H1 (cell line): ENCODE measurements around the gene SLC39A11. TPM values are rescaled to one million over a fixed set of nuclear protein-coding genes. Genes with fewer than 3 reads are reported as not detected.

Source experiments
- CTCF ChIA-PET: fragments of 300-600 bp; sonication (Branson Sonifier 250); formaldehyde crosslinking; loops from one replicate; lab custom pipeline; 2021; ENCODE audit not compliant: partially characterized antibody; lab: Charles Lee
- POLR2A ChIA-PET: fragments of 300-600 bp; sonication (Branson Sonifier 250); formaldehyde crosslinking; loops from one replicate; lab custom pipeline; 2021; ENCODE audit warnings: inconsistent platforms; ENCODE audit not compliant: partially characterized antibody; lab: Charles Lee
- DNase-seq, 2 experiments: peaks; one replicate each; pipeline versions ENCODE4 v3.0.0 to v3.0.0-alpha.2; 2010 to 2022; ENCODE audit warnings: low spot score in 2 of 2, low read depth in 1 of 2, mixed read lengths in 1 of 2
- FAIRE-seq: peaks from 2 replicates; lab custom pipeline; 2011; peaks lifted over from hg19 to GRCh38; lab: Jason Lieb, UNC
- H2AFZ ChIP-seq: 2 replicates; pipeline ENCODE4 v1.8.1; 2012; ENCODE audit warnings: low read length, inconsistent platforms
- H2AK5ac ChIP-seq: 2 replicates; pipeline ENCODE4 v1.6.1; 2013; ENCODE audit warnings: low read depth, low read length
- H2BK120ac ChIP-seq: replicated peaks from 2 replicates; pipeline ENCODE3; 2013; ENCODE audit warnings: low read depth, low read length, inconsistent platforms
- H2BK12ac ChIP-seq: 2 replicates; pipeline ENCODE4 v1.6.1; 2013; ENCODE audit warnings: low read depth, low read length
- H2BK15ac ChIP-seq: 2 replicates; pipeline ENCODE4 v1.6.1; 2013; ENCODE audit warnings: low read length
- H2BK20ac ChIP-seq: 2 replicates; pipeline ENCODE4 v1.6.1; 2013; ENCODE audit warnings: low read length
- H2BK5ac ChIP-seq: 2 replicates; pipeline ENCODE4 v1.6.1; 2013; ENCODE audit warnings: low read depth, low read length
- H3K14ac ChIP-seq: 2 replicates; pipeline ENCODE4 v1.6.1; 2013; ENCODE audit warnings: inconsistent platforms; ENCODE audit not compliant: insufficient read length
- H3K18ac ChIP-seq: 2 replicates; pipeline ENCODE4 v1.6.1; 2013; ENCODE audit warnings: low read length; ENCODE audit errors: extremely low read depth
- H3K23ac ChIP-seq: 2 replicates; pipeline ENCODE4 v1.6.1; 2013; ENCODE audit warnings: inconsistent platforms; ENCODE audit not compliant: insufficient read length
- H3K23me2 ChIP-seq: 2 replicates; pipeline ENCODE4 v1.6.1; 2013; ENCODE audit warnings: low read depth, low read length
- H3K27ac ChIP-seq: 2 replicates; pipeline ENCODE4 v1.6.1; 2011; ENCODE audit warnings: low read depth, low read length, inconsistent platforms
- H3K27me3 ChIP-seq, 4 experiments: replicated peaks in 1 of 4; 1 replicate in 1 of 4; 2 replicates in 3 of 4; pipeline versions ENCODE4 v1.6.1 to v1.8.1; 2011 to 2013; ENCODE audit warnings: low read length in 3 of 4, mild to moderate bottlenecking in 3 of 4, inconsistent platforms in 2 of 4, mixed read lengths in 2 of 4, moderate library complexity in 1 of 4; ENCODE audit not compliant: control insufficient read depth in 3 of 4, insufficient read depth in 3 of 4; ENCODE audit errors: extremely low read depth in 1 of 4
- H3K36me3 ChIP-seq, 4 experiments: 2 replicates each; pipeline versions ENCODE4 v1.6.1 to v1.8.1; 2011 to 2013; ENCODE audit warnings: mild to moderate bottlenecking in 4 of 4, low read length in 3 of 4, moderate library complexity in 2 of 4, control low read depth in 1 of 4, inconsistent platforms in 1 of 4; ENCODE audit not compliant: insufficient read depth in 4 of 4, control insufficient read depth in 2 of 4
- H3K4ac ChIP-seq: replicated peaks from 2 replicates; pipeline ENCODE3; 2013; ENCODE audit warnings: low read length, low read depth, mixed read lengths, inconsistent platforms; ENCODE audit not compliant: insufficient read length
- H3K4me1 ChIP-seq, 4 experiments: replicated peaks in 1 of 4; 1 replicate in 1 of 4; 2 replicates in 3 of 4; pipeline versions ENCODE4 v1.6.1 to v1.8.1; 2011 to 2013; ENCODE audit warnings: low read length in 3 of 4, inconsistent platforms in 2 of 4, mixed read lengths in 1 of 4; ENCODE audit not compliant: insufficient read depth in 4 of 4, control insufficient read depth in 3 of 4
- H3K4me2 ChIP-seq, 2 experiments: 2 replicates each; pipeline versions ENCODE4 v1.6.1 to v1.8.1; 2011 to 2013; ENCODE audit warnings: low read depth in 2 of 2, low read length in 2 of 2, control low read depth in 1 of 2, inconsistent platforms in 1 of 2, mild to moderate bottlenecking in 1 of 2; ENCODE audit not compliant: insufficient read depth in 1 of 2
- H3K4me3 ChIP-seq, 4 experiments: fragments of 200-600, 300-600 bp in 1 of 4; sonication (generic), shearing (Covaris generic), sonication (Bioruptor Twin) in 1 of 4; 2 replicates each; pipeline versions ENCODE4 v1.5.1 to v1.8.1; 2011 to 2016; ENCODE audit warnings: low read length in 4 of 4, low read depth in 3 of 4, control low read depth in 2 of 4, inconsistent platforms in 2 of 4, mild to moderate bottlenecking in 2 of 4, mixed read lengths in 1 of 4, moderate library complexity in 1 of 4; ENCODE audit not compliant: insufficient read depth in 2 of 4; ENCODE audit errors: extremely low read depth in 1 of 4
- H3K56ac ChIP-seq: replicated peaks from 2 replicates; pipeline ENCODE3; 2013; ENCODE audit warnings: low read depth, mild to moderate bottlenecking, mixed read lengths, low read length, inconsistent platforms; ENCODE audit not compliant: insufficient read length
- H3K79me1 ChIP-seq: 2 replicates; pipeline ENCODE4 v1.6.1; 2013; ENCODE audit warnings: low read depth, low read length, control low read depth
- H3K79me2 ChIP-seq, 2 experiments: 2 replicates each; pipeline versions ENCODE4 v1.6.1 to v1.8.1; 2012 to 2013; ENCODE audit warnings: low read length in 2 of 2, mild to moderate bottlenecking in 2 of 2, inconsistent platforms in 1 of 2; ENCODE audit not compliant: insufficient read depth in 2 of 2, control insufficient read depth in 1 of 2
- H3K9ac ChIP-seq, 4 experiments: replicated peaks in 1 of 4; 1 replicate in 1 of 4; 2 replicates in 3 of 4; pipeline versions ENCODE4 v1.6.1 to v1.8.1; 2011 to 2013; ENCODE audit warnings: low read depth in 3 of 4, low read length in 3 of 4, control low read depth in 2 of 4, mild to moderate bottlenecking in 2 of 4, moderate library complexity in 2 of 4, inconsistent platforms in 1 of 4; ENCODE audit errors: extremely low read depth in 1 of 4
- H3K9me3 ChIP-seq, 2 experiments: 2 replicates each; pipeline versions ENCODE4 v1.6.1 to v1.8.1; 2012 to 2013; ENCODE audit warnings: mild to moderate bottlenecking in 2 of 2, moderate library complexity in 2 of 2, control low read depth in 1 of 2, inconsistent platforms in 1 of 2, low read depth in 1 of 2, low read length in 1 of 2, mixed read lengths in 1 of 2; ENCODE audit not compliant: insufficient read depth in 2 of 2
- H4K20me1 ChIP-seq, 2 experiments: replicated peaks in 1 of 2; 2 replicates each; pipeline versions ENCODE3 to v1.8.1; 2011 to 2013; ENCODE audit warnings: inconsistent platforms in 2 of 2, low read length in 2 of 2, mild to moderate bottlenecking in 1 of 2; ENCODE audit not compliant: insufficient read depth in 2 of 2, control insufficient read depth in 1 of 2
- H4K5ac ChIP-seq: 2 replicates; pipeline ENCODE4 v1.6.1; 2013; ENCODE audit warnings: low read length, low read depth, mixed read lengths, inconsistent platforms; ENCODE audit not compliant: insufficient read length
- H4K8ac ChIP-seq: 2 replicates; pipeline ENCODE4 v1.8.0; 2013; ENCODE audit warnings: mild to moderate bottlenecking, moderate library complexity, low read length, inconsistent platforms; ENCODE audit not compliant: insufficient read depth; ENCODE audit errors: extremely low read depth
- H4K91ac ChIP-seq: replicated peaks from 2 replicates; pipeline ENCODE3; 2013; ENCODE audit warnings: low read length, mixed read lengths, inconsistent platforms; ENCODE audit not compliant: insufficient read length
- BACH1 ChIP-seq: IDR thresholded peaks from 2 replicates; pipeline ENCODE4 v1.6.1; 2012; ENCODE audit warnings: low read length, improper control_type of control experiment
- BRCA1 ChIP-seq: IDR thresholded peaks from 2 replicates; pipeline ENCODE4 v1.6.1; 2012; ENCODE audit warnings: low read depth, low read length, improper control_type of control experiment
- CBX5 ChIP-seq: fragments of 300-800, 300-1000 bp; sonication (generic); IDR thresholded peaks from 2 replicates; pipeline ENCODE4 v1.7.1; 2016; ENCODE audit warnings: antibody characterized with exemption, low read length, low read depth
- CEBPB ChIP-seq: IDR thresholded peaks from 2 replicates; pipeline ENCODE4 v1.6.1; 2012; ENCODE audit warnings: low read depth, low read length
- CREB1 ChIP-seq: IDR thresholded peaks from 2 replicates; pipeline ENCODE4 v1.6.1; 2012; ENCODE audit warnings: inconsistent platforms
- FOSL1 ChIP-seq: IDR thresholded peaks from 2 replicates; pipeline ENCODE4 v1.6.1; 2011; ENCODE audit warnings: mild to moderate bottlenecking, low read depth, low read length, moderate library complexity; ENCODE audit not compliant: insufficient read depth
- GABPA ChIP-seq: IDR thresholded peaks from 2 replicates; pipeline ENCODE4 v1.6.1; 2011; ENCODE audit warnings: mild to moderate bottlenecking, low read length, moderate library complexity, borderline replicate concordance; ENCODE audit not compliant: insufficient read depth
- GTF2F1 ChIP-seq: IDR thresholded peaks from 2 replicates; pipeline ENCODE4 v1.6.1; 2012; ENCODE audit warnings: low read depth, low read length, improper control_type of control experiment, borderline replicate concordance
- HDAC2 ChIP-seq, 2 experiments: fragments of 300-600 bp in 1 of 2; sonication (generic) in 1 of 2; IDR thresholded peaks; 2 replicates each; pipeline ENCODE4 v1.6.1; 2011 to 2012; ENCODE audit warnings: low read depth in 2 of 2, low read length in 2 of 2, mild to moderate bottlenecking in 2 of 2, moderate library complexity in 2 of 2, borderline replicate concordance in 1 of 2, inconsistent platforms in 1 of 2
- MAFK ChIP-seq: IDR thresholded peaks from 2 replicates; pipeline ENCODE4 v1.6.1; 2012; ENCODE audit warnings: low read depth, mild to moderate bottlenecking, improper control_type of control experiment, low read length
- PHF8 ChIP-seq: fragments of 200-600 bp; sonication (generic); conservative IDR thresholded peaks from 2 replicates; pipeline ENCODE4 v1.7.1; 2012; ENCODE audit warnings: low read depth, mild to moderate bottlenecking, inconsistent platforms, low read length, moderate library complexity
- POLR2AphosphoS5 ChIP-seq: IDR thresholded peaks from 2 replicates; pipeline ENCODE4 v1.6.1; 2011; ENCODE audit warnings: low read depth, low read length
- SP4 ChIP-seq: IDR thresholded peaks from 2 replicates; pipeline ENCODE4 v1.6.1; 2012; ENCODE audit warnings: low read length, inconsistent platforms
- WGBS, 2 experiments: shearing (Covaris generic) in 1 of 2; methylation state at CpG; one replicate each; pipeline versions ENCODE4 v1.1.6 to v1.1.7; 2013 to 2015; ENCODE audit warnings: low lambda C conversion rate in 2 of 2, mixed read lengths in 2 of 2, inconsistent platforms in 1 of 2, low coverage in 1 of 2, missing lambda C conversion rate in 1 of 2; ENCODE audit not compliant: insufficient replicate concordance in 2 of 2, insufficient coverage in 1 of 2, insufficient read length in 1 of 2; ENCODE audit errors: extremely low coverage in 1 of 2, missing lambda C conversion rate in 1 of 2; 5-methylcytosine and 5-hydroxymethylcytosine counted together
- polyA plus RNA-seq, 7 experiments: library from polyadenylated mRNA; depleted of rRNA in 3 of 7; stranded (reverse) in 5 of 7; unstranded in 2 of 7; fragments of >200 nt in 5 of 7; fragments of 200-250 nt in 2 of 7; gene quantifications; 1 replicate in 5 of 7; 2 replicates in 1 of 7; 4 replicates in 1 of 7; pipeline versions ENCODE4 v1.2.1 to v1.2.3, GENCODE V29; 2011 to 2013; ENCODE audit warnings: missing spikeins in 2 of 7, mixed read lengths in 2 of 7
- total RNA-seq: library from RNA; stranded (reverse); fragmentation: NEBNext Ultra II Directional; extraction: Animal tissue kit (Norgen Biotek cat#: 25700); gene quantifications from 2 replicates; pipeline ENCODE4 v1.2.1, GENCODE V29; 2021

The SLC39A11 gene
- total and polyA plus RNA-seq, 2 of the 8 experiments (the other 6 are each of a cell fraction or from before 2014, with no cell fraction given): 12.2 to 19.6 TPM

DNA sequence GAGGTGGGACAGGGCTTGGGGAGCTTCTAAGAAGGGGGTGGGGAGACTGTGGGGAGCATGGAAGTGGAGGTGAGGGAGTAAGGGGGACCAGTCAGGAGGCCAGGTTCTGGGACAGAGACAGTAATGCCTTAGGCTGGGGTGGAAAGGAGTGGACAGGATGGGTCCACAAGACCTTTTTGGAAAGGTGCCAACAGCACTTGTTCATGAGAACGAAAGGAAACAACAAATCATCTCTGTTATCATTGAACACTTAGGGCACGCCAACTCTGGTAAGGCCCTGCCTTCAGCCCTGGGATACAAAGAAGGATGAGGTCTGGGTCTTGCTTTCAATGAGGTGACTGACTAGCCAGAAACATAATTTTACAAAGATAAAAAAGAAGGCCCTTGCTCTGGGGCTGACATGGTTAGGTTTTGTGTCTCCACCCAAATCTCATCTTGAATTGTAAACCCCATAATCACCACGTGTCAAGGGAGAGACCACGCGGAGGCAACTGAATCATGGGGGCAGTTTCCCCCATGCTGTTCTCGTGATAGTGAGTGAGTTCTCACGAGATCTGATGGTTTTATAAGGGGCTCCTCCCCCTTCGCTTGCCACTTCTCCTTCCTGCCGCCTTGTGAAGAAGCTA lies 113.8 kb downstream of the SLC39A11 start:
- ChIA-PET POLR2A (interaction anchor here (0.7 kb wide), 1 partner anchor 8 kb away, joined by 3 read pairs; no protein-coding TSS in a partner anchor), CTCF (interaction anchor here (0.8 to 4.3 kb wide), 6 partner anchors 7 to 252 kb away, joined by 3 to 27 read pairs (median 3); no protein-coding TSS in a partner anchor)
- no peak overlapping the region for H2BK20ac ChIP-seq
- H3K9me3 ChIP-seq: no peaks in the 10 kb centered on the region
- no peak for DNase-seq
- no peak overlapping the region for H2AFZ ChIP-seq
- no peaks in the 10 kb centered on the region for H3K27me3 ChIP-seq
- no peaks in the 10 kb centered on the region for H3K36me3 ChIP-seq
- no peak overlapping the region for H2BK15ac ChIP-seq
- H3K23me2 ChIP-seq: peaks cover 2% of the 10 kb centered on the region; the same call in 1 of the 2 replicates
- H3K56ac ChIP-seq: no peak overlapping the region
- 93% methylated on average over 9 of the region's 9 CpGs; no CpG with 5 or more reads in 1 of the 2 experiments for WGBS, 2 experiments
- no peak overlapping the region for H3K27ac ChIP-seq
- H2AK5ac ChIP-seq: no peak overlapping the region
- no peak overlapping the region for H4K5ac ChIP-seq
- H3K9ac ChIP-seq: no peak overlapping the region
- H3K23ac ChIP-seq: no peak overlapping the region
- H2BK12ac ChIP-seq: no peak overlapping the region
- no peak overlapping the region for H3K4me2 ChIP-seq
- H3K79me1 ChIP-seq: no peaks in the 10 kb centered on the region
- H4K20me1 ChIP-seq: no peaks in the 10 kb centered on the region
- H2BK120ac ChIP-seq: no peak overlapping the region
- H3K18ac ChIP-seq: no peak overlapping the region
- no peak overlapping the region for H4K8ac ChIP-seq
- H3K4ac ChIP-seq: no peak overlapping the region
- H3K14ac ChIP-seq: no peak overlapping the region
- H4K91ac ChIP-seq: no peak overlapping the region
- H3K79me2 ChIP-seq: no peaks in the 10 kb centered on the region
- no peak overlapping the region for H3K4me3 ChIP-seq
- FAIRE-seq: no peak
- H3K4me1 ChIP-seq: no peaks in the 10 kb centered on the region; a peak in 1 of 7 replicates
- no peak for TF ChIP-seq CBX5
- no peak for TF ChIP-seq GTF2F1
- no peak for TF ChIP-seq BACH1
- TF ChIP-seq SP4: no peak
- TF ChIP-seq GABPA: no peak
- no peak for TF ChIP-seq FOSL1
- TF ChIP-seq MAFK: no peak
- TF ChIP-seq HDAC2 (IDR thresholded peaks at IDR 0.05; ENCODE audit: borderline replicate concordance in 1 of 2, low read depth in 2 of 2, low read length in 2 of 2): no peak
- TF ChIP-seq PHF8: no peak
- TF ChIP-seq POLR2AphosphoS5: no peak
- no peak for TF ChIP-seq BRCA1
- TF ChIP-seq CEBPB: no peak
- TF ChIP-seq CREB1: no peak
- H2BK5ac ChIP-seq: no peak overlapping the region
